ENCODE data around the gene AGTRAP. TPM values are rescaled to one million over a fixed set of nuclear protein-coding genes. Genes with fewer than 3 reads are reported as not detected.

Gene AGTRAP
- total RNA-seq, 1 donor from 2014 or later, result 95.6 TPM

- no peak overlapping the region for H3K27ac ChIP-seq
- H3K27me3 ChIP-seq, result peaks cover 11% of the 10 kb centered on the region
Observed at GRCh38 chr1:11697893-11698210, 38.1 kb upstream of the AGTRAP start.

GRCh38 chr1:11700601-11701467 is 35.1 kb upstream of the AGTRAP start:
- no peak for DNase-seq (ENCODE audit: low spot score in 2 of 2)
- no peaks in the 10 kb centered on the region for H3K27me3 ChIP-seq
- H3K9me3 ChIP-seq, result no peaks in the 10 kb centered on the region
- intact Hi-C loops (cut with DNase I), result no loop called here
- no peak overlapping the region for H3K27ac ChIP-seq
- H3K4me1 ChIP-seq, result no peaks in the 10 kb centered on the region
- no peak for TF ChIP-seq CTCF (IDR thresholded peaks at IDR 0.05)
- H3K36me3 ChIP-seq, result no peaks in the 10 kb centered on the region
- peak overlapping the region in 1 of 2 donors; percentile 0 for H3K4me3 ChIP-seq

More at GRCh38 chr1:11697893-11698210, 38.1 kb upstream of the AGTRAP start:
- Histone ChIP-seq H3K36me3 (no peaks in the 10 kb centered on the region), H3K4me1 (peaks cover 0 to 6% of the 10 kb centered on the region in 2 donors), H3K4me3 (no peak overlapping the region), H3K9me3 (no peaks in the 10 kb centered on the region)
- DNase-seq (ENCODE audit: low spot score in 2 of 2), result no peak
- TF ChIP-seq CTCF (IDR thresholded peaks at IDR 0.05), result no peak
- intact Hi-C loops (cut with DNase I), result no loop called here

GRCh38 chr1:11701551-11701961 is 34.4 kb upstream of the AGTRAP start:
- H3K27me3 ChIP-seq, result no peaks in the 10 kb centered on the region
- no peak for TF ChIP-seq CTCF (IDR thresholded peaks at IDR 0.05)
- no peaks in the 10 kb centered on the region for H3K9me3 ChIP-seq
- no peaks in the 10 kb centered on the region for H3K4me1 ChIP-seq
- no peaks in the 10 kb centered on the region for H3K36me3 ChIP-seq
- intact Hi-C loops (cut with DNase I), result no loop called here
- no peak for DNase-seq (ENCODE audit: low spot score in 2 of 2)
- H3K4me3 ChIP-seq, result peak overlapping the region in 1 of 2 donors; percentile 0
- no peak overlapping the region for H3K27ac ChIP-seq

- Histone ChIP-seq H3K27me3 (no peaks in the 10 kb centered on the region), H3K36me3 (no peaks in the 10 kb centered on the region), H3K9me3 (no peaks in the 10 kb centered on the region), H3K4me1 (no peaks in the 10 kb centered on the region), H3K4me3 (no peak overlapping the region), H3K27ac (no peak overlapping the region)
- TF ChIP-seq CTCF (IDR thresholded peaks at IDR 0.05), result no peak
- intact Hi-C loops (cut with DNase I), result no loop called here
- DNase-seq (ENCODE audit: low spot score in 2 of 2), result no peak
Observed at GRCh38 chr1:11701981-11702803, 33.7 kb upstream of the AGTRAP start.

GRCh38 chr1:11703357-11704193 is 32.4 kb upstream of the AGTRAP start:
- no peak for TF ChIP-seq CTCF (IDR thresholded peaks at IDR 0.05)

More at GRCh38 chr1:11703357-11704193, 32.4 kb upstream of the AGTRAP start:
- Histone ChIP-seq H3K27me3 (no peaks in the 10 kb centered on the region), H3K27ac (no peak overlapping the region), H3K4me1 (no peaks in the 10 kb centered on the region), H3K36me3 (no peaks in the 10 kb centered on the region), H3K4me3 (no peak overlapping the region), H3K9me3 (no peaks in the 10 kb centered on the region)
- intact Hi-C loops (cut with DNase I), result no loop called here
- no peak for DNase-seq (ENCODE audit: low spot score in 2 of 2)
